Ishikawa (cell line): ENCODE data around the gene ZNF654.

Experiments used
- CREB1 ChIP-seq: IDR thresholded peaks from 2 replicates; pipeline ENCODE4 v1.6.1; 2012; ENCODE audit warnings: low read depth
- EGR1 ChIP-seq: IDR thresholded peaks from 2 replicates; pipeline ENCODE4 v1.6.1; 2012
- MAX ChIP-seq: IDR thresholded peaks from 2 replicates; pipeline ENCODE4 v1.6.1; 2012
- RAD21 ChIP-seq: IDR thresholded peaks from 2 replicates; pipeline ENCODE4 v1.6.1; 2012; ENCODE audit warnings: low read depth
- USF1 ChIP-seq: IDR thresholded peaks from 2 replicates; pipeline ENCODE4 v1.6.1; 2012
- YY1 ChIP-seq: IDR thresholded peaks from 2 replicates; pipeline ENCODE4 v1.6.1; 2012; ENCODE audit warnings: low read depth

GRCh38 chr3:88151358-88151757 lies 92.3 kb downstream of the ZNF654 start:
- TF ChIP-seq CREB1: no peak
- TF ChIP-seq RAD21: no peak
- TF ChIP-seq YY1: no peak
- no peak for TF ChIP-seq USF1
- TF ChIP-seq EGR1: no peak
- TF ChIP-seq MAX: no peak
